NT2/D1 (cell line): ENCODE results near the gene CCT6A.
A peak's percentile ranks its signal among the peaks of the same experiment; 100 is the strongest.
"Not testable (repeated sequence)": the region's sequence is repeated elsewhere in the genome, so short reads cannot be mapped to it uniquely, and the experiment has no call there.

Source experiments
- DNase-seq: peaks from one replicate; pipeline ENCODE4 v3.0.0-alpha.2; 2011; ENCODE audit warnings: low read depth, low spot score
- H3K27me3 ChIP-seq: 2 replicates; pipeline ENCODE4 v1.6.0; 2011; ENCODE audit warnings: mild to moderate bottlenecking; ENCODE audit not compliant: insufficient read length, insufficient read depth
- H3K36me3 ChIP-seq: 2 replicates; pipeline ENCODE4 v1.6.1; 2011; ENCODE audit warnings: mild to moderate bottlenecking, low read length, mixed read lengths; ENCODE audit not compliant: insufficient read depth, insufficient read length
- H3K4me1 ChIP-seq: 2 replicates; pipeline ENCODE4 v1.5.1; 2011; ENCODE audit not compliant: insufficient read depth, insufficient read length
- H3K4me3 ChIP-seq: 2 replicates; pipeline ENCODE4 v1.5.1; 2011; ENCODE audit warnings: low read depth; ENCODE audit not compliant: insufficient read length
- H3K9ac ChIP-seq: 2 replicates; pipeline ENCODE4 v1.6.0; 2011; ENCODE audit warnings: low read depth; ENCODE audit not compliant: insufficient read length
- H3K9me3 ChIP-seq: 2 replicates; pipeline ENCODE4 v1.5.1; 2011; ENCODE audit warnings: mild to moderate bottlenecking, low read length; ENCODE audit not compliant: insufficient read depth
- SUZ12 ChIP-seq: IDR thresholded peaks from 2 replicates; pipeline ENCODE4 v1.6.1; 2011; ENCODE audit not compliant: insufficient read length, insufficient read depth; ENCODE audit errors: extremely low read depth
- YY1 ChIP-seq: IDR thresholded peaks from 2 replicates; pipeline ENCODE4 v1.6.1; 2011; ENCODE audit not compliant: insufficient read length, insufficient read depth
- ZNF274 ChIP-seq: IDR thresholded peaks from 2 replicates; pipeline ENCODE4 v1.6.1; 2011; ENCODE audit warnings: mild to moderate bottlenecking, low read depth, low read length

The CCT6A gene

GRCh38 chr7:56051339-56052191 lies at the start of gene CCT6A, which contains the start of gene PSPH:
Gene CCT6A, plus strand, starts transcription at chr7:56051765. Its CDS starts 84 bp downstream, at chr7:56051849.
Gene PSPH, minus strand, starts transcription at chr7:56051444. Its CDS starts 30,232 bp downstream, at chr7:56021212.
- peak within 1 kb of the TSS; percentile 99 for H3K9ac ChIP-seq
- H3K4me3 ChIP-seq: peak within 1 kb of the TSS; percentile 90
- H3K4me1 ChIP-seq: peaks cover 2% of the 10 kb centered on the region
- TF ChIP-seq ZNF274: no peak
- TF ChIP-seq YY1: peak; percentile 39
- TF ChIP-seq SUZ12: no peak
- peak; percentile 99 for DNase-seq
- no peaks in the 10 kb centered on the region for H3K9me3 ChIP-seq
- H3K36me3 ChIP-seq: peaks cover 54% of the 10 kb centered on the region
- no peaks in the 10 kb centered on the region for H3K27me3 ChIP-seq

GRCh38 chr7:56003749-56004148 lies 47.8 kb upstream of the CCT6A start:
- H3K27me3 ChIP-seq: no peaks in the 10 kb centered on the region
- no peak overlapping the region for H3K4me3 ChIP-seq
- peaks cover 9% of the 10 kb centered on the region for H3K36me3 ChIP-seq
- no peak overlapping the region for H3K9ac ChIP-seq
- no peaks in the 10 kb centered on the region for H3K4me1 ChIP-seq
- H3K9me3 ChIP-seq: no peaks in the 10 kb centered on the region
- no peak for DNase-seq
- TF ChIP-seq SUZ12 (no peak), ZNF274 (no peak), YY1 (no peak)

DNA sequence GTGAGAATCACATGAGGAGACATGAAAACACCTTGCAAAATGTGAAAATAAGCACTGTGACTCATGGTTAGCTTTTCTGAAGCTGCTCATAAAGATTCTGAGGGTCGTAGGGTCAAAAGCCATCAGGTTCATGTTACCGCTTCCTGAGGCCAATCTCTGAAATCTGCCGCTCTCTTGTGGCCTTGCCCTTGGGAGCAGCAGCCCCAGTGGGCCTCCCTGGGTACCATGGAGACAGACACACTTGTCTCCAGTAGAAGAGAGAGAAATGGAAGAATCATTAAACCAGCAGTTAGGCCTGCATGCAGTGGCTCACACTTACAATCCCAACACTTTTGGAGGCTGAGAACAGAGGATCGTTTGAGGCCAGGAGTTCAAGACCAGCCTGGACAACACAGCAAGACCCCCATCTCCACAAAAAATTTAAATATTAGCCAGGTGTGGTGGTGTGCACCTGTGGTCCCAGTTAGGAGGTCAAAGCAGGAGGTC lies 44.4 kb upstream of the CCT6A start:
- H3K9ac ChIP-seq: no peak overlapping the region
- no peak for DNase-seq
- TF ChIP-seq SUZ12 (no peak), YY1 (no peak), ZNF274 (no peak)

DNA sequence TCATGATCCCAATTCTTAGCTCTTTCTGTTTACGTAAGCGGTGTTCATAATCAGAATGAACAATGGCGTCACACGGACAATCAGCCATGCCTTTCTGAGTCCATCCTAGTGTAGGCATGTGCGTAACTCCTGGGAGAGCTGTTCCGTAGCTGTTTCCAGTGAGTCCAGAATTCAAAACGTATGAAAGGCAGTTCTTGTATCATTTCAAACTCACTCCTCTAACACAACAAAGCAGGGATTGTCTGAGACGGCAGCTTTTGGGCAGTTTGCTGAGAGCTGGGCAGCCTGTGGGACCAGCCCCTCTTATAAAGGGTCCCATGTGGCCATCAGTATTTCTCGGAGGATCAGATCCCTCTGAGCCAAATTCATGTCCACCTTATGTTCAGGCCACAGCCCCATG lies 43.7 kb upstream of the CCT6A start:
- H3K4me1 ChIP-seq: no peaks in the 10 kb centered on the region
- no peak for DNase-seq
- H3K4me3 ChIP-seq: no peak overlapping the region
- H3K9me3 ChIP-seq: no peaks in the 10 kb centered on the region
- no peak overlapping the region for H3K9ac ChIP-seq
- H3K36me3 ChIP-seq: peaks cover 30% of the 10 kb centered on the region
- H3K27me3 ChIP-seq: no peaks in the 10 kb centered on the region
- TF ChIP-seq YY1 (no peak), SUZ12 (no peak), ZNF274 (no peak)

More for the DNA sequence above, 44.4 kb upstream of the CCT6A start:
- no peaks in the 10 kb centered on the region for H3K9me3 ChIP-seq
- peaks cover 23% of the 10 kb centered on the region for H3K36me3 ChIP-seq
- no peaks in the 10 kb centered on the region for H3K4me1 ChIP-seq
- no peak overlapping the region for H3K4me3 ChIP-seq
- H3K27me3 ChIP-seq: no peaks in the 10 kb centered on the region

DNA sequence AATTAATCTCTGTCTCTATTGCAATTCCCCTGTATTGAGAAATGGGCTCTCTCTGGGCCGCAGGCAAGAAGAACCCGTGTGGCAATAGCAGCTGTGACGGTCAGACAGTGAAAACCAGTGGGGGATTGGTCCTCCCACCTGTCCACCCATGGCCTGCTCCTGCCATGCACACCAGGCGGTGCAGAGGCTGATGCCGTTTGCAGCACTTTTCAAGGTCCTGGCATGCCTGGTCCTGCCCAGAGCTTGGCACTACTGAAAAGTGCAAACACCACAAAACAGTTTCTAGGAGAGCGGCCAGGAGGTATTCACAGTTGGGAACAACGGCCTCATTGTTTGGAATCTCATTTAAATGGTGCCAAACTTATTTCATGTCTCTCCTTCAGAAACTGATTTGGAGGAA lies 41.9 kb upstream of the CCT6A start:
- H3K9me3 ChIP-seq: no peaks in the 10 kb centered on the region
- H3K4me1 ChIP-seq: no peaks in the 10 kb centered on the region
- peaks cover 46% of the 10 kb centered on the region for H3K36me3 ChIP-seq
- H3K4me3 ChIP-seq: no peak overlapping the region
- H3K9ac ChIP-seq: no peak overlapping the region
- no peak for DNase-seq
- TF ChIP-seq ZNF274: no peak
- TF ChIP-seq SUZ12: no peak
- TF ChIP-seq YY1: no peak
- H3K27me3 ChIP-seq: no peaks in the 10 kb centered on the region

- H3K9ac ChIP-seq, DNase-seq, H3K27me3 ChIP-seq, H3K4me1 ChIP-seq, H3K9me3 ChIP-seq, H3K4me3 ChIP-seq: not testable (repeated sequence)
- peaks cover 69% of the 10 kb centered on the region for H3K36me3 ChIP-seq
Measured at GRCh38 chr7:56017015-56017414, 34.5 kb upstream of the CCT6A start.

GRCh38 chr7:56019501-56019900 lies 32.1 kb upstream of the CCT6A start:
- Histone ChIP-seq H3K4me1 (no peaks in the 10 kb centered on the region), H3K4me3 (no peak overlapping the region), H3K9me3 (no peaks in the 10 kb centered on the region), H3K36me3 (peaks cover 65% of the 10 kb centered on the region), H3K9ac (no peak overlapping the region), H3K27me3 (no peaks in the 10 kb centered on the region)
- TF ChIP-seq ZNF274 (no peak), YY1 (no peak), SUZ12 (no peak)
- DNase-seq: no peak
